Body of pancreas (tissue), 4 donors: ENCODE results near the gene PITPNC1. TPM values are rescaled to one million over a fixed set of nuclear protein-coding genes. Genes with fewer than 3 reads are reported as not detected.

Experiments used
- ATAC-seq: fragments of 150-250 bp; one replicate; pipeline ENCODE4 v1.9.1; 2016
- DNase-seq, 4 donors: peaks; one replicate each; pipeline ENCODE4 v3.0.0-alpha.2; 2019
- H3K27ac ChIP-seq, 4 donors: fragments of 200-600 bp; sonication (generic); 1 replicate in 3 of 4; 2 replicates in 1 of 4; pipeline versions ENCODE4 v1.5.1 to v1.6.1; 2016 to 2019; ENCODE audit warnings: mild to moderate bottlenecking in 1 of 4, mixed read lengths in 1 of 4, moderate library complexity in 1 of 4
- H3K27me3 ChIP-seq, 2 donors: fragments of 200-600 bp; sonication (generic); one replicate each; pipeline ENCODE4 v1.6.0; 2016; ENCODE audit warnings: mild to moderate bottlenecking in 1 of 2
- H3K36me3 ChIP-seq, 2 donors: fragments of 200-600 bp; sonication (generic); replicated peaks in 1 of 2; 2 replicates each; pipeline ENCODE4 v1.5.1; 2016; ENCODE audit warnings: low read depth in 2 of 2; ENCODE audit not compliant: insufficient read depth in 1 of 2
- H3K4me1 ChIP-seq: fragments of 200-600 bp; sonication (generic); one replicate; pipeline ENCODE4 v1.6.0; 2016
- H3K4me3 ChIP-seq, 2 donors: fragments of 200-600 bp; sonication (generic); 1 replicate in 1 of 2; 2 replicates in 1 of 2; pipeline ENCODE4 v1.5.1; 2016 to 2019
- H3K9me3 ChIP-seq, 3 donors: fragments of 200-600 bp; sonication (generic); 1 replicate in 2 of 3; 2 replicates in 1 of 3; pipeline ENCODE4 v1.5.1; 2016
- CTCF ChIP-seq, 7 experiments: fragments of 450-650 bp in 4 of 7; fragments of 200-600 bp in 3 of 7; sonication (generic) in 3 of 7; IDR thresholded peaks; one replicate each; pipeline ENCODE4 v1.5.1; 2016 to 2019; ENCODE audit warnings: antibody characterized with exemption in 7 of 7
- POLR2A ChIP-seq, 3 donors: fragments of 450-650 bp; IDR thresholded peaks; one replicate each; pipeline ENCODE4 v1.6.1; 2016; ENCODE audit warnings: antibody characterized with exemption in 3 of 3, mild to moderate bottlenecking in 2 of 3
- WGBS, 2 donors: methylation state at CpG; one replicate each; pipeline ENCODE4 v1.1.5; 2017; 5-methylcytosine and 5-hydroxymethylcytosine counted together
- intact Hi-C: fragments of 100-400 bp; cut with DNase I; formaldehyde crosslinking; loops from one replicate; pipeline ENCODE4 v1.15.1; 2023
- total RNA-seq, 2 donors: library from RNA; depleted of rRNA; stranded (reverse); fragments of >200 nt; gene quantifications; one replicate each; pipeline ENCODE4 v1.1.0, GENCODE V29; 2016

Gene PITPNC1
- total RNA-seq, 2 donors from 2014 or later: 11.9 to 17.5 TPM

GRCh38 chr17:67615736-67616135 lies 238.7 kb downstream of the PITPNC1 start:
- no peak for TF ChIP-seq CTCF (IDR thresholded peaks at IDR 0.05)
- TF ChIP-seq POLR2A (IDR thresholded peaks at IDR 0.05): no peak
- Histone ChIP-seq H3K4me1 (peaks cover 14% of the 10 kb centered on the region), H3K36me3 (no peaks in the 10 kb centered on the region), H3K4me3 (no peak overlapping the region), H3K27me3 (no peaks in the 10 kb centered on the region), H3K9me3 (no peaks in the 10 kb centered on the region), H3K27ac (peak overlapping the region in 3 of 4 donors; percentile 63 to 71 (median 64))
- WGBS, 2 donors: 71 to 77% methylated on average over 7 of the region's 7 CpGs
- ATAC-seq: no peak
- no peak for DNase-seq
- intact Hi-C loops: no loop called here

- ATAC-seq (no peak), DNase-seq (no peak)
- intact Hi-C loops: no loop called here
- no peak for TF ChIP-seq POLR2A (IDR thresholded peaks at IDR 0.05)
- TF ChIP-seq CTCF (IDR thresholded peaks at IDR 0.05): no peak
- 63 to 78% methylated on average over 3 to 4 of the region's 4 CpGs for WGBS, 2 donors
- H3K9me3 ChIP-seq: no peaks in the 10 kb centered on the region
- H3K27ac ChIP-seq: no peak overlapping the region
- H3K4me1 ChIP-seq: peaks cover 14% of the 10 kb centered on the region
- H3K27me3 ChIP-seq: no peaks in the 10 kb centered on the region
- H3K4me3 ChIP-seq: no peak overlapping the region
- H3K36me3 ChIP-seq: no peaks in the 10 kb centered on the region
Measured at GRCh38 chr17:67617304-67617899, 240.3 kb downstream of the PITPNC1 start.

GRCh38 chr17:67619555-67619954 lies 242.5 kb downstream of the PITPNC1 start:
- no peaks in the 10 kb centered on the region for H3K9me3 ChIP-seq
- no peak for TF ChIP-seq POLR2A (IDR thresholded peaks at IDR 0.05)
- no peak for TF ChIP-seq CTCF (IDR thresholded peaks at IDR 0.05)
- ATAC-seq: no peak
- 91 to 96% methylated on average over 8 to 9 of the region's 9 CpGs for WGBS, 2 donors
- no peak overlapping the region for H3K4me3 ChIP-seq
- H3K4me1 ChIP-seq: peaks cover 14% of the 10 kb centered on the region
- no peak overlapping the region for H3K27ac ChIP-seq
- H3K27me3 ChIP-seq: no peaks in the 10 kb centered on the region
- no peak for DNase-seq
- intact Hi-C loops: no loop called here
- H3K36me3 ChIP-seq: no peaks in the 10 kb centered on the region

- no peaks in the 10 kb centered on the region for H3K36me3 ChIP-seq
- DNase-seq (no peak), ATAC-seq (no peak)
- no peaks in the 10 kb centered on the region for H3K9me3 ChIP-seq
- intact Hi-C loops: no loop called here
- 88 to 94% methylated on average over 8 of the region's 8 CpGs for WGBS, 2 donors
- no peak overlapping the region for H3K27ac ChIP-seq
- TF ChIP-seq CTCF (IDR thresholded peaks at IDR 0.05) (no peak), POLR2A (IDR thresholded peaks at IDR 0.05) (no peak)
- H3K4me3 ChIP-seq: no peak overlapping the region
- H3K4me1 ChIP-seq: peaks cover 13% of the 10 kb centered on the region
- H3K27me3 ChIP-seq: no peaks in the 10 kb centered on the region
Measured at GRCh38 chr17:67620088-67620487, 243.0 kb downstream of the PITPNC1 start.

GRCh38 chr17:67620636-67621035 lies 243.6 kb downstream of the PITPNC1 start:
- no peaks in the 10 kb centered on the region for H3K27me3 ChIP-seq
- DNase-seq (no peak), ATAC-seq (no peak)
- TF ChIP-seq POLR2A (IDR thresholded peaks at IDR 0.05) (no peak), CTCF (IDR thresholded peaks at IDR 0.05) (no peak)
- peaks cover 10% of the 10 kb centered on the region for H3K4me1 ChIP-seq
- no peaks in the 10 kb centered on the region for H3K36me3 ChIP-seq
- no peak overlapping the region for H3K27ac ChIP-seq
- no peaks in the 10 kb centered on the region for H3K9me3 ChIP-seq
- no peak overlapping the region for H3K4me3 ChIP-seq
- WGBS, 2 donors: 87 to 91% methylated on average over 6 to 8 of the region's 8 CpGs
- intact Hi-C loops: no loop called here
